Osteoblast (primary cell): ENCODE data around the gene CBX8. TPM values are rescaled to one million over a fixed set of nuclear protein-coding genes. Genes with fewer than 3 reads are reported as not detected.
A peak's percentile ranks its signal among the peaks of the same experiment; 100 is the strongest.

ENCODE experiments used
- DNase-seq: peaks from one replicate; pipeline ENCODE4 v3.0.0; 2011; ENCODE audit warnings: low spot score, mixed read lengths; ENCODE audit not compliant: insufficient read length; ENCODE audit errors: missing footprints
- H2AFZ ChIP-seq: 2 replicates; pipeline ENCODE4 v1.6.0; 2011; ENCODE audit warnings: mild to moderate bottlenecking, low read length
- H3K27ac ChIP-seq: 2 replicates; pipeline ENCODE4 v1.5.1; 2011; ENCODE audit warnings: mild to moderate bottlenecking, low read depth, low read length, moderate library complexity
- H3K27me3 ChIP-seq: 2 replicates; pipeline ENCODE4 v1.6.0; 2012; ENCODE audit warnings: mild to moderate bottlenecking, control low read depth, inconsistent platforms, low read length, moderate library complexity; ENCODE audit not compliant: insufficient read depth
- H3K36me3 ChIP-seq: 2 replicates; pipeline ENCODE4 v1.5.1; 2011; ENCODE audit warnings: mild to moderate bottlenecking, low read length, control low read depth, moderate library complexity; ENCODE audit not compliant: insufficient read depth
- H3K4me1 ChIP-seq: 2 replicates; pipeline ENCODE4 v1.5.1; 2011; ENCODE audit warnings: mild to moderate bottlenecking, low read length, control low read depth, moderate library complexity; ENCODE audit not compliant: insufficient read depth
- H3K4me2 ChIP-seq: 2 replicates; pipeline ENCODE4 v1.6.0; 2011; ENCODE audit warnings: mild to moderate bottlenecking, low read length; ENCODE audit not compliant: insufficient read depth
- H3K4me3 ChIP-seq: fragments of 200-600 bp; sonication (generic); 3 replicates; pipeline ENCODE4 v1.5.1; 2012; ENCODE audit warnings: mild to moderate bottlenecking, low read length, inconsistent platforms; ENCODE audit not compliant: insufficient read depth
- H3K79me2 ChIP-seq: 2 replicates; pipeline ENCODE4 v1.6.0; 2012; ENCODE audit warnings: mild to moderate bottlenecking, low read length, control low read depth, inconsistent platforms; ENCODE audit not compliant: insufficient read depth
- H3K9me3 ChIP-seq: 2 replicates; pipeline ENCODE4 v1.5.1; 2011; ENCODE audit warnings: low read depth, low read length, control low read depth
- H4K20me1 ChIP-seq: 2 replicates; pipeline ENCODE4 v1.6.0; 2012; ENCODE audit warnings: mild to moderate bottlenecking, low read length, control low read depth; ENCODE audit not compliant: insufficient read depth
- total RNA-seq: library from RNA; depleted of rRNA; stranded (reverse); fragments of >200 nt; gene quantifications from 2 replicates; pipeline ENCODE4 v1.2.3, GENCODE V29; 2012
- TF ChIP-seq, protein P1 (sequence below): IDR thresholded peaks from 2 replicates; pipeline ENCODE4 v1.5.1; 2011; ENCODE audit warnings: mild to moderate bottlenecking, low read depth, low read length, moderate library complexity; ENCODE audit errors: extremely low read depth

The CBX8 gene
- total RNA-seq, 1 donor = 3.3 TPM

GRCh38 chr17:79797492-79798298 is 818 bp upstream of the CBX8 start:
- peak; percentile 90 for DNase-seq
- Histone ChIP-seq H3K27ac (no peak overlapping the region), H3K79me2 (no peaks in the 10 kb centered on the region), H3K4me2 (peak overlapping the region; percentile 66), H3K27me3 (peaks cover 51% of the 10 kb centered on the region), H3K9me3 (no peaks in the 10 kb centered on the region), H3K4me1 (peaks cover 18% of the 10 kb centered on the region), H3K36me3 (no peaks in the 10 kb centered on the region), H4K20me1 (peaks cover 12% of the 10 kb centered on the region), H3K4me3 (peak overlapping the region; percentile 89), H2AFZ (no peak overlapping the region)
- TF ChIP-seq, protein P1, sequence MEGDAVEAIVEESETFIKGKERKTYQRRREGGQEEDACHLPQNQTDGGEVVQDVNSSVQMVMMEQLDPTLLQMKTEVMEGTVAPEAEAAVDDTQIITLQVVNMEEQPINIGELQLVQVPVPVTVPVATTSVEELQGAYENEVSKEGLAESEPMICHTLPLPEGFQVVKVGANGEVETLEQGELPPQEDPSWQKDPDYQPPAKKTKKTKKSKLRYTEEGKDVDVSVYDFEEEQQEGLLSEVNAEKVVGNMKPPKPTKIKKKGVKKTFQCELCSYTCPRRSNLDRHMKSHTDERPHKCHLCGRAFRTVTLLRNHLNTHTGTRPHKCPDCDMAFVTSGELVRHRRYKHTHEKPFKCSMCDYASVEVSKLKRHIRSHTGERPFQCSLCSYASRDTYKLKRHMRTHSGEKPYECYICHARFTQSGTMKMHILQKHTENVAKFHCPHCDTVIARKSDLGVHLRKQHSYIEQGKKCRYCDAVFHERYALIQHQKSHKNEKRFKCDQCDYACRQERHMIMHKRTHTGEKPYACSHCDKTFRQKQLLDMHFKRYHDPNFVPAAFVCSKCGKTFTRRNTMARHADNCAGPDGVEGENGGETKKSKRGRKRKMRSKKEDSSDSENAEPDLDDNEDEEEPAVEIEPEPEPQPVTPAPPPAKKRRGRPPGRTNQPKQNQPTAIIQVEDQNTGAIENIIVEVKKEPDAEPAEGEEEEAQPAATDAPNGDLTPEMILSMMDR = no peak

GRCh38 chr17:79796444-79796762 is 474 bp downstream of the CBX8 start:
- Histone ChIP-seq H3K4me3 (peak overlapping the region; percentile 89), H4K20me1 (peaks cover 9% of the 10 kb centered on the region), H2AFZ (no peak overlapping the region), H3K27ac (no peak overlapping the region), H3K27me3 (peaks cover 48% of the 10 kb centered on the region), H3K36me3 (no peaks in the 10 kb centered on the region), H3K4me2 (peak overlapping the region; percentile 85), H3K79me2 (no peaks in the 10 kb centered on the region), H3K9me3 (no peaks in the 10 kb centered on the region), H3K4me1 (peaks cover 18% of the 10 kb centered on the region)
- DNase-seq = no peak
- TF ChIP-seq, protein P1 = no peak

GRCh38 chr17:79795795-79796443 is 958 bp downstream of the CBX8 start:
- H3K79me2 ChIP-seq = no peaks in the 10 kb centered on the region
- peaks cover 48% of the 10 kb centered on the region for H3K27me3 ChIP-seq
- peak overlapping the region; percentile 85 for H3K4me2 ChIP-seq
- no peak overlapping the region for H2AFZ ChIP-seq
- H4K20me1 ChIP-seq = peaks cover 9% of the 10 kb centered on the region
- peak overlapping the region; percentile 89 for H3K4me3 ChIP-seq
- TF ChIP-seq, protein P1 = no peak
- no peaks in the 10 kb centered on the region for H3K9me3 ChIP-seq
- no peaks in the 10 kb centered on the region for H3K36me3 ChIP-seq
- no peak overlapping the region for H3K27ac ChIP-seq
- H3K4me1 ChIP-seq = peaks cover 18% of the 10 kb centered on the region
- DNase-seq = no peak
